Coronary artery (tissue), 2 donors: ENCODE results near the gene COL7A1.

Source experiments
- DNase-seq: peaks from one replicate; pipeline ENCODE4 v3.0.0-alpha.2; 2017; ENCODE audit warnings: low spot score
- H3K27ac ChIP-seq, 2 donors: fragments of 200-600 bp; sonication (generic); one replicate each; pipeline ENCODE4 v1.5.1; 2016 to 2019
- H3K4me3 ChIP-seq: fragments of 200-600 bp; sonication (generic); 2 replicates; pipeline ENCODE4 v1.5.1; 2016; ENCODE audit warnings: mild to moderate bottlenecking, moderate library complexity
- CTCF ChIP-seq: fragments of 200-600 bp; sonication (generic); IDR thresholded peaks from one replicate; pipeline ENCODE4 v1.5.1; 2019; ENCODE audit warnings: antibody characterized with exemption

Gene COL7A1

GRCh38 chr3:48528754-48529153 lies 66.4 kb downstream of the COL7A1 start:
- Histone ChIP-seq H3K27ac (no peak overlapping the region), H3K4me3 (no peak overlapping the region)
- TF ChIP-seq CTCF = no peak
- DNase-seq = no peak

- DNase-seq = no peak
- no peak for TF ChIP-seq CTCF
- no peak overlapping the region for H3K4me3 ChIP-seq
- H3K27ac ChIP-seq = no peak overlapping the region
These were observed 67.1 kb downstream of the COL7A1 start for GRCh38 chr3:48528048-48528447.

- TF ChIP-seq CTCF = no peak
These were observed 70.2 kb downstream of the COL7A1 start for GRCh38 chr3:48524970-48525369.

GRCh38 chr3:48521635-48522034 lies 73.5 kb downstream of the COL7A1 start:
- DNase-seq = no peak
- H3K27ac ChIP-seq = no peak overlapping the region
- TF ChIP-seq CTCF = no peak
- H3K4me3 ChIP-seq = no peak overlapping the region

More at GRCh38 chr3:48524970-48525369, 70.2 kb downstream of the COL7A1 start:
- no peak for DNase-seq
- Histone ChIP-seq H3K27ac (no peak overlapping the region), H3K4me3 (no peak overlapping the region)

GRCh38 chr3:48519277-48519643 lies 75.9 kb downstream of the COL7A1 start:
- Histone ChIP-seq H3K4me3 (no peak overlapping the region), H3K27ac (no peak overlapping the region)
- TF ChIP-seq CTCF = no peak
- no peak for DNase-seq

GRCh38 chr3:48518638-48519276 lies 76.4 kb downstream of the COL7A1 start:
- H3K27ac ChIP-seq = no peak overlapping the region
- no peak for TF ChIP-seq CTCF
- H3K4me3 ChIP-seq = no peak overlapping the region
- DNase-seq = no peak

GRCh38 chr3:48518069-48518468 lies 77.1 kb downstream of the COL7A1 start:
- no peak for TF ChIP-seq CTCF

More at GRCh38 chr3:48518069-48518468, 77.1 kb downstream of the COL7A1 start:
- Histone ChIP-seq H3K4me3 (no peak overlapping the region), H3K27ac (no peak overlapping the region)
- DNase-seq = no peak
